Measurements from ENCODE around the gene MYL5. TPM values are rescaled to one million over a fixed set of nuclear protein-coding genes. Genes with fewer than 3 reads are reported as not detected.
"Not testable (repeated sequence)": the region's sequence is repeated elsewhere in the genome, so short reads cannot be mapped to it uniquely, and the experiment has no call there.

MYL5 gene
- total RNA-seq, 6 experiments from 2014 or later: 14.2 to 23.0 (median 18.8) TPM

GRCh38 chr4:637536-638280 lies 36.6 kb upstream of the MYL5 start:
- no peaks in the 10 kb centered on the region for H3K4me1 Mint-ChIP-seq (ENCODE audit: low read depth)
- H3K4me3 Mint-ChIP-seq: no peak overlapping the region
- H3K36me3 Mint-ChIP-seq (ENCODE audit: low read depth): peaks cover 2% of the 10 kb centered on the region
- no peak for DNase-seq
- TF ChIP-seq CTCF (IDR thresholded peaks at IDR 0.05): no peak
- no peak overlapping the region for H3K27ac Mint-ChIP-seq
- H3K9me3 Mint-ChIP-seq: peaks cover 33% of the 10 kb centered on the region
- H3K27me3 Mint-ChIP-seq (ENCODE audit: insufficient read depth): peaks cover 3% of the 10 kb centered on the region

GRCh38 chr4:642366-642765 lies 32.0 kb upstream of the MYL5 start:
- H3K27ac Mint-ChIP-seq; H3K4me3 Mint-ChIP-seq; H3K27me3 Mint-ChIP-seq (ENCODE audit: insufficient read depth); DNase-seq; H3K36me3 Mint-ChIP-seq (ENCODE audit: low read depth); H3K4me1 Mint-ChIP-seq (ENCODE audit: low read depth): not testable (repeated sequence)
- peaks cover 44% of the 10 kb centered on the region for H3K9me3 Mint-ChIP-seq

- Mint-ChIP-seq H3K4me1 (ENCODE audit: low read depth) (no peaks in the 10 kb centered on the region), H3K36me3 (ENCODE audit: low read depth) (no peaks in the 10 kb centered on the region), H3K27me3 (ENCODE audit: insufficient read depth) (peaks cover 3% of the 10 kb centered on the region; the same call in 1 of the 2 replicates), H3K4me3 (no peak overlapping the region), H3K27ac (no peak overlapping the region), H3K9me3 (peaks cover 34% of the 10 kb centered on the region)
- DNase-seq: no peak
- TF ChIP-seq CTCF (IDR thresholded peaks at IDR 0.05): no peak
Observed at GRCh38 chr4:646460-646859, 27.9 kb upstream of the MYL5 start.

GRCh38 chr4:647481-647880 lies 26.9 kb upstream of the MYL5 start:
- H3K36me3 Mint-ChIP-seq (ENCODE audit: low read depth): no peaks in the 10 kb centered on the region
- H3K4me3 Mint-ChIP-seq: no peak overlapping the region
- no peak overlapping the region for H3K27ac Mint-ChIP-seq
- TF ChIP-seq CTCF (IDR thresholded peaks at IDR 0.05): no peak
- no peaks in the 10 kb centered on the region for H3K4me1 Mint-ChIP-seq (ENCODE audit: low read depth)
- peaks cover 1% of the 10 kb centered on the region for H3K27me3 Mint-ChIP-seq (ENCODE audit: insufficient read depth)
- peaks cover 31% of the 10 kb centered on the region for H3K9me3 Mint-ChIP-seq
- no peak for DNase-seq

- peaks cover 28% of the 10 kb centered on the region for H3K9me3 Mint-ChIP-seq
Observed at GRCh38 chr4:648579-649292, 25.6 kb upstream of the MYL5 start.

More at GRCh38 chr4:648579-649292, 25.6 kb upstream of the MYL5 start:
- Mint-ChIP-seq H3K4me1 (ENCODE audit: low read depth) (no peaks in the 10 kb centered on the region), H3K27me3 (ENCODE audit: insufficient read depth) (peaks cover 1% of the 10 kb centered on the region), H3K36me3 (ENCODE audit: low read depth) (peaks cover 4% of the 10 kb centered on the region; the same call in 1 of the 2 replicates), H3K27ac (no peak overlapping the region), H3K4me3 (no peak overlapping the region)
- no peak for TF ChIP-seq CTCF (IDR thresholded peaks at IDR 0.05)
- DNase-seq: no peak
